HS-5 (cell line): ENCODE data around the gene IGF1R.
A peak's percentile ranks its signal among the peaks of the same experiment; 100 is the strongest.

Source experiments
- DNase-seq: peaks from one replicate; pipeline ENCODE4 v3.0.0-alpha.2; 2012; ENCODE audit warnings: low read depth

Gene IGF1R

GRCh38 chr15:98671060-98672008, 23.0 kb downstream of the IGF1R start:
- no peak for DNase-seq

GRCh38 chr15:98673133-98673532, 24.8 kb downstream of the IGF1R start:
- DNase-seq: no peak

- no peak for DNase-seq
Observed at GRCh38 chr15:98674336-98674735, 26.0 kb downstream of the IGF1R start.

GRCh38 chr15:98676586-98677270, 28.4 kb downstream of the IGF1R start:
- no peak for DNase-seq

GRCh38 chr15:98677345-98678059, 29.2 kb downstream of the IGF1R start:
- DNase-seq: no peak

GRCh38 chr15:98678484-98678883, 30.1 kb downstream of the IGF1R start:
- DNase-seq: no peak

- DNase-seq: no peak
Observed at GRCh38 chr15:98681061-98681460, 32.7 kb downstream of the IGF1R start.

- DNase-seq: no peak
Observed at GRCh38 chr15:98682992-98683701, 34.8 kb downstream of the IGF1R start.

GRCh38 chr15:98683831-98684230, 35.5 kb downstream of the IGF1R start:
- no peak for DNase-seq

GRCh38 chr15:98684436-98684835, 36.1 kb downstream of the IGF1R start:
- DNase-seq: peak; percentile 31

GRCh38 chr15:98684995-98685525, 36.7 kb downstream of the IGF1R start:
- DNase-seq: no peak

GRCh38 chr15:98686983-98687382, 38.6 kb downstream of the IGF1R start:
- DNase-seq: no peak

- DNase-seq: peak; percentile 60
Observed at GRCh38 chr15:98689431-98689861, 41.1 kb downstream of the IGF1R start.

GRCh38 chr15:98690272-98690950, 42.1 kb downstream of the IGF1R start:
- no peak for DNase-seq

GRCh38 chr15:98692213-98692612, 43.9 kb downstream of the IGF1R start:
- no peak for DNase-seq

- DNase-seq: no peak
Observed at GRCh38 chr15:98694161-98694560, 45.8 kb downstream of the IGF1R start.

GRCh38 chr15:98698792-98699191, 50.5 kb downstream of the IGF1R start:
- no peak for DNase-seq

GRCh38 chr15:98699591-98700424, 51.5 kb downstream of the IGF1R start:
- DNase-seq: no peak

- no peak for DNase-seq
Observed at GRCh38 chr15:98700519-98700918, 52.2 kb downstream of the IGF1R start.

GRCh38 chr15:98703126-98703685, 54.9 kb downstream of the IGF1R start:
- DNase-seq: no peak
